ENCODE data around the gene CACHD1.

The CACHD1 gene

DNA sequence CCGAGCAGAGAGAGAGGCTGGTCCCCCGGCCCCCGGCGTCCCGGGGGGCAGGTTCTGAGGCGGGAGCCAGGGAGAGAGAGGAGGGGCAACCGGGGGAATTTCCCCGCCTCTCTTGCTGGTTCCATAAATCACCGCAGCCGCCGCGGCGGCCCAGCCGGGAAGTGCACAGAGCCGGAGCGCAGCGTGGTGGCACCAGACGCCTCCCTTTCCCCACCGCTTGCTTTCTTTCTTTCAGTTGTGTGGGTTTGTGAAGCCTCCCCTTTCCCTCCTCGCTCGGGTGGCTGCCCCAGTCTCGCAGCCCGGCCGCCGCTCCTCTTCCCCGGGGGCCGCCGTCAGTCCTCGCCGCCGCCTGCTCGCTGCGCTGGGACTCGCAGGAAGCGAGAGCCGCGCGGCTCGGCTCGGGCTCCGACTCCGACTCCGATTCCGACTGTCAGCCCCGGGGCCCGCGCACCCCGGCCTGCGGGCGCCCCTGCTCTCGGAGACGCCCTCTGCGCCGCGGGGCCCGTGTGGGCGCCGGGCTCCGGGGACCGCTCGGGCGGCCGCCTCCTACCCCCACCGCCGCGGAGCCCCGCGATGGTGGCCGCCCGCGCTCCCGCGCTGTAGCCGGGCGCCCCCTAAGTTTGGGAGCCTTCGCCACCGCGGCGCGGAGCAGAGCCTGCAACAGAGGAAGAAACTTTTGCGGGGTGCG lies at the start of gene CACHD1:
Gene CACHD1, plus strand, starts transcription at position 153 of the 688 bp plus-strand sequence. CDS start 616 bp downstream, outside the sequence.
- DNase-seq (ENCODE audit: low spot score): peak; percentile 83

DNA sequence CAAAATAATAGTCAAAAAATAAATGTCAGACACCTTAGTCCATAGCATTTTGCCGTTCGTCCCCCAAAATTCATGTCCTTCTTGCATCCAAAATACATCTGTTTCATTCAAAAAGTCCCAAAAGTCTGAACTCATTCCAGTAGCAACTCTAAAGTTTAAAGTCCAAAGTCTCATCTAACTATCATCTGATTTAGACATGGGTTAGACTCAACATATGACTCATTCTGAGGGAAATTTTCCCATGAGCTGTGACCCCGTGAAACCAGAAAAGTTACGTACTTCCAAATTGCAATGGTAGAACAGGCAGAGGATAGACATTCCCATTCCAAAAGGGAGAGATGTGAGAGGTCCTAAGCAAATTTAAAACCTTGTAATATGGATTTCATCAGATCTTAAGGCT lies 48.6 kb upstream of the CACHD1 start:
- DNase-seq (ENCODE audit: low spot score): no peak

DNA sequence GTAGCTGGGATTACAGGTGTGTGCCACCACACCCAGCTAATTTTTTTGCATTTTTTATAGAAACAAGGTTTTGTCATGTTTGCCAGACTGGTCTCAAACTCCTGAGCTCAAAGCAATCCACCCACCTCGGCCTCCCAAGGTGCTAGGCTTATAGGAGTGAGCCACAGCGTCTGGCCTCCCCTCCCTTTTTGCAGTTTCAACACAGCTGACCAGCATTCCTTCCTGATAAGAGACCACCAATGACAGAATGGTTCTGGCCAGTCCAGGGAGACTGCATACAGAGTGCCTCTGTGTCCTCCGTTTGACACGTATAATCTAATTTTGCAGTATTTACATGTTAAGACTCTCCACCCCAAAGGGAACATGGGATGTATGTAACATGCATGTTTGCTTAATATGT lies 46.4 kb upstream of the CACHD1 start:
- no peak for DNase-seq (ENCODE audit: low spot score)

DNA sequence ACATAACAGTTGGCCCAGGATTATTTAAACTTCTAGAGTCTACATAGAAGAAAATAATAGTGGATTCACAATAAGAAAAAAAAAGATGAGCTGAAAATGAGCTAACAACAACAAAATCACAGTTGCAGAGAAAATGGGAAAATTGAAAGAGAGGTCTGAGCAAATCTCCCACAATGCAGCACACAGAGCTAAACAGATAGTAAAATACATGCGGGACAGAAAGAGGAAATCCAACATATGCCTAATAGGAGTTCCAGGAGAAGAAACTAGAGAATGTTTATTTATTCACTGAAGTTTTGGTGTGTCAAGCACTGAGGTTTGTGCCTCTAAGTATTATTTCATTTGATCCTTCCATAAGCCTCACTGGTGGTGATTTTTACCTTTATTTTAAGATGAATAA lies 45.5 kb upstream of the CACHD1 start:
- no peak for DNase-seq (ENCODE audit: low spot score)

DNA sequence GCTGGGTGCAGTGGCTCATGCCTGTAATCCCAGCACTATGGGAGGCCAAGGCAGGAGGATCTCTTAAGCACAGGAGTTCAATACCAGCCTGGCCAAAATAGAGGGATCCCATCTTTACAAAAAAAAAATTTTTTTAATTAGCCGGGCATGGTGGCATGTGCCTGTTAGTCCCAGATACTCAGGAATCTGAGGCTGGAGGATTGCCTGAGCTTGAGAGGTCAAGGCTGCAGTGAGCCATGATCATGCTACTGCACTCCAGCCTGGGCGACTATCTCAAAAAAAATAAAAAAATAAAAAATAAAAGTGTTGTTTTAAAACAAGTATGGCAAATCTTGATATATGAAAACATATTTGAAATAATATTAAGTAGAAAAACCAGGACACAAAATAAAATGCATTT lies 44.4 kb upstream of the CACHD1 start:
- DNase-seq (ENCODE audit: low spot score): no peak

DNA sequence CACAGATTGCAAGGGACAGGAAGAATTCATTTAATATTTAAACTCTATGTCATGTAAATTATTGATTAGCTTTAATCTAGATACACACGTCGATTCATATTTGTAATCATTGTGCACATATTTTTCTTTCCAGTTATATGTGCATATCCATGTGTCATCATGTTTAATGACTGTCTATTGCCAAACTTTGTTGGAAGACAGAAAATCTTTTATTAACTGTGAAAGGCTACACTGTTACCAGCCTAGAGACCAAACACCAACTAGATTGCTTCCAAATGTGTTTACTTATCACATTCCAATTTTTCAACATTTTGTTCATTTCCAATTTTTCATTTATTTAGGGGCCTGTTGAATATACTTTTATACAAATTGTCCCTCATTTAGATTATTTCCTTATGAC lies 43.2 kb upstream of the CACHD1 start:
- no peak for DNase-seq (ENCODE audit: low spot score)

DNA sequence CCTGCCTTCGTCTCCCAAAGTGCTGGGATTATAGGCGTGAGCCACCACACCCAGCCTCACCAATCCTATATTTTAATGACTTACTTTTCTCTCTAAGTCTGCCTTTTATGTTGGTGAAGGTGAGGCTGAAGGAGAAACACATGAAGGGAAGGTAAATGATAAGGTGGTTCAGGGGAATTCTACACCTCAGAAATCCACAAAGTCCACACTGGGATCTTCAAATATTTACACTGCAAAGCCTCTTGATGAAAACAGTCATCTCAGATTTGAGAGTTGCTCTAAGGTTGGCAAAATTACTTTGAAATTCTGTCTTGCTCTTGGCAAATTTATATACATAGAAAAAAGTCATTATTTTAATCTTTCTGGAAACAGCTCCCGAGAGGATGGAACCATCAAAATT lies 42.0 kb upstream of the CACHD1 start:
- no peak for DNase-seq (ENCODE audit: low spot score)

DNA sequence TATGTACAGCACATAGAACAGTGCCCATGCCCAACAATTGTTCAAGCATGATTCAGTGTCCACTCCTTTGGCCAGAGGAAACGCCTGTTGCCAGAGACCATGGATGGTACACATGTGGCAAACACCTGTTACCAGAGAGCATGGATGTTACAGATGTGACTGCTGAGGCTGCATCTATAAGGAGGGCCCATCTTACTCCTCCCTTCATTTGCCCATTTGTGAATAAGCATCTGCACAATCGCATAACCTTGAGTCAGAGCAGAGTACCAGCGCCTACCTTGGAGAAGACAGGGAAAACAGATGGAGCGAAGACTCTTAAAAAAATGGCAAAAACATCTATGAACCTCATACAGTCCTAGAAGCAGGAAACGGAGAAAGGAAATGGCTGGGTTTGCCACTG lies 36.6 kb upstream of the CACHD1 start:
- DNase-seq (ENCODE audit: low spot score): no peak

DNA sequence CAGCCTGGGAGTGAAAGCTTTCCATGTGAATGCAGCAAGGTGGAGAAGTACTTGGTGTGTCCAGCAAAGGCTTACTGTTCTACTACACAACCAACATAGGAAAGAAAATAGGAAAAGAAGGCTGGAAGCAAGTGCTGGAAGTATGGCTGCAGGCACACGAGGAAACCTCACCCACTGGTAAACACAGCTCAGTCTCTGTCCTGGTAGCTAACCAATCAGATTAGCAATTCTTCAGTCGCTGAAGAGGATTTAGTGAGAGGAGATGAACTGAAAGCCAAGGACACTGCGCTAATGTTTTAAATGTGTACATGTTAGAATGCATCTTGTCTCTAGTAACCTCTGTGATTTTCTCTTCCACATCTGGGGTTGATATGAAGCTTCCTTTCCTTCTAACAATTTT lies 36.2 kb upstream of the CACHD1 start:
- no peak for DNase-seq (ENCODE audit: low spot score)

DNA sequence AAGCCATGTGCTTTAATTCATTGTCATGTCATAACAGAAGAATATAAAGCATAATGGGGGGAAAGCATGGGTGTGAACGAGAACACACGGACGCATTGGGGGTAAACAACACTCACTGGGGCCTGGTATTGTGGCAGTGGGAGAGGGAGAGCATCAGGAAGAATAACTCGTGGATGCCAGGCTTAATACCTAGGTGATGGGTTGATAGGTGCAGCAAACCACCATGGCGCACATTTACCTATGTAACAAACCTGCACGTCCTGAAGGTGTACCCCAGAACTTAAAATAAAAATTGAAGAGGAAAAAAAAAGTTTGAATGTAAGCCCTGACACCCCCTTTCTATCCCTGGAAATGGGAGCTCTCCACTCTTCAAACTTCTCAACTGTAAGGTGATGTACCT lies 34.9 kb upstream of the CACHD1 start:
- DNase-seq (ENCODE audit: low spot score): no peak

DNA sequence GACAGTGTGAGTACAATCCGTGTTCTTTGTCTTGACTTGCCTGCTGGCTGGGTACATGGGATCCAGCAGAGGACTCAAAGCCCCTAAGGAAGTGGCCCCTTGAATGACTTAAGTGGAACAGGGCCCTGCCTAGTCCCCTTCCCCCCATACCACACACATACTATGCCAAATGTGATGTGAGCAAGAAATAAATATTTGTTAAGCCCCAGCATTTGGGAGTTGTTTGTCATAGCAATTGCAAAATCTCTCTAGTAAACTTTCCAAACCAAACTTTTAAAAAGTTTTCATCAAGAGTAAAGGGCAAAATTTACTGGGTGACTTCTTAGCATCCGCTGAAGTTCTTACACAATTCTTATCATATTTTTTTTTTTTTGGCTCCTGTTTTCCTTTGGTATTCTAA lies 32.5 kb upstream of the CACHD1 start:
- no peak for DNase-seq (ENCODE audit: low spot score)

DNA sequence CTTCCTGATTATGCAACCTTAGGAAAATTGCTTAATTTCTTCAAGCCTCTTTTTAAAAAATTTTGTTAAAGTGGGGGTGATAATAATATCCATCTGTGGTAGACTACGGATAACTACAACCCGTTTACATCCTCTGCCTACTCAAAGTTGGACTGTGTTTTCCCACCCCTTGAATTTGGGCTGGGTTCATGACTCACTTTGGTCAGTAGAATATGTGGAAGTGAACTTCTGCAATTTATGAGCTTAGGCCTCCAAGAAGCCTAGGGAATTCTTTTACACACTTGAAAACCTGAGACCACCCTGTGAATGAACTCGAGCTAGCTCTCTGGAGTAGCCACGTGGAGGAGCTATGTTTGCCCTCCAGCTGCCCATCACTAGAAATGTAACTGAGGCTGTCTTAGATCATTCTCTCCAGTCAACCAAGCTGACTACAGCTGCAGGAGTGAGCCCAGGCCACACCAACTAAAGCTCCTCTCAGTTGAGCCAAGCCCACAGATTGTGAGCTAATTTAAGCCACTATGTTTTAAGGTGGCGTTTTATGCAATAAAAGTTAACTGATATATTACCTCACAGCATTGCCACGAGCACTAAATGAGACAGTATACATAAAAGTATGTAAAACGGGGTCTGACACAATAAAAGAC lies 29.6 kb upstream of the CACHD1 start:
- DNase-seq (ENCODE audit: low spot score): no peak

DNA sequence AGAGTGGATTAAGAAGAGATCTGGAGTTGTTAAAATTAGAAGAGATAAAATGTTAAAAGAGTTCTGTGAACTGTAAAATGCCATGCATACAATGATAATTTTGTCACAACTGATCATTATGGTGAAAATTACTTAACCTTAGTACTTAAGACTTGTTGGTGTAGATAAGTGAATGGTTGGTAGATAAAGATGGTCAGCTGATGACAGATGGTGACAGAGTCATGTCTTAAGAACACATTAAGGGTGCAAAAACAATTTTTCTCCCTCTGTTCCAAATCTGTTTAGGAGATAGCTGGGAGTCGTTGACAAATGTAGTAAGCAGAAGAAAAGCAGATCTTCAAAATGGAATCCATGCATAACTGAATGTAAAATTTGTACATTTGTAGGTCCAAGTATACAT lies 18.5 kb upstream of the CACHD1 start:
- DNase-seq (ENCODE audit: low spot score): no peak

DNA sequence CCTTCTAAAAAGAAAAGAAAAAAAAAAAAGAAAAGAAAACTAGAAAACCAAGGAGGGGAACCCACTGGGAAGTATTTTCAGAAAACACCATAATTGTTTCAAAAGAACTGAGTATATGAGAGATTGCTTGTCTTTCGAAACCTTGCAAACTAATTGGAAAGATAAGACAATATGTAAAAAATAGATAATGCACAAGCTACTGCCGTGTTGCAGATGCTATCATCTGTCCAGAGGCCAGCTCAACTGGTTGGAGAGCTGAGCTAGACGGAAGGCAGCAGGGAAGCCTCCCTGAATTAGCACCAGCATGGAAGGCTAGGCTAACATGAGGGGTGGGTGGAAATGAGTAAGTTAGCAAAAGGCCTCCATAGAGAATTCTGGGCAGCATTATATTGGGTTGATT lies 16.2 kb upstream of the CACHD1 start:
- no peak for DNase-seq (ENCODE audit: low spot score)

DNA sequence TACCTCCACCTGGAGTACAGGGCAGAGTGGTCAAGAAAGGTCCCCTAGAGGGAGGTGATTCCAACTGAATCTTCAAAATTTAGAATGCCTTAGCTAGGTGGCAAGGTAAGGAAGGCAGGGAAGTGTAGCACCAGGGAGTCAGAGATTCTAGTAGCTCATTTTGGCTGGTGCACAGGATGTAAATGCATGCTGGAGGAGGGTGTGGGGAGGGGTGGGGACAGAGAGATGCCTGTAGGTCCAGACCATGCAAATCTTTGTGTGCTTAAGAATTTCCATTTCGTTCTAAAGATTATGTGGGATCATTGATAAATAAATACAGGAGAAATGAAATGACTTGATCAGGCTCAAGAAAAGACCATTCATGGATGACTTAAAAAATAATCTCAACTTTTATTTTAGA lies 11.0 kb upstream of the CACHD1 start:
- no peak for DNase-seq (ENCODE audit: low spot score)

DNA sequence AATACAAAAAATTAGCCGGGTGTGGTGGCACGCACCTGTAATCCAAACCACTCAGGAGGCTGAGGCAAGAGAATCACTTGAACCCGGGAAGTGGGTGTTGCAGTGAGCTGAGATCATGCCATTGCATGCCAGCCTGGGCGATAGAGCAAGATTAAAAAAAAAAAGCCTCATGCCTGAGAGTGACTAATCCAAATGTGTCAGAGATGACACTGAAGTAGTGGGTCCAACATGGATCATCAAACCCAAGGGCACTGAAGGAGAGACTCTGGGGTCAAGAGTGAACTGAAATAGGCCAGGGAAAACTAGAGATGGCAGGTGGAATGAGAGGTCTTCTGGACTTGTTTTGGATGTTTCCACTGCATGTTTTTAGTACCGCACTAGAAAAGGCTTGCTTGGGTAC lies 10.2 kb upstream of the CACHD1 start:
- no peak for DNase-seq (ENCODE audit: low spot score)

DNA sequence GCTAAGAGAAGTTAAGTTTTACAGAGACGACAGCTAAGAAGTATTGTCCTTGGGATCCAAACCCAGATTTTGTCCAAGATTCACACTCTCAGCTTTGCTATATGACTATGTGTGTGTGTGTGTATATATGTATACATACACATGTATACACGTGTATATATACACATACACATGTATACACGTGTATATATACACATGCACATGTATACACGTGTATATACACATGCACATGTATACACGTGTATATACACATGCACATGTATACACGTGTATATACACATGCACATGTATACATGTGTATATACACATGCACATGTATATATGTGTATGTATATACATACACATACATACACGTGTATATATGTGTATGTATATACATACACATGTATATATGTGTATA lies 3.9 kb upstream of the CACHD1 start:
- no peak for DNase-seq (ENCODE audit: low spot score)

DNA sequence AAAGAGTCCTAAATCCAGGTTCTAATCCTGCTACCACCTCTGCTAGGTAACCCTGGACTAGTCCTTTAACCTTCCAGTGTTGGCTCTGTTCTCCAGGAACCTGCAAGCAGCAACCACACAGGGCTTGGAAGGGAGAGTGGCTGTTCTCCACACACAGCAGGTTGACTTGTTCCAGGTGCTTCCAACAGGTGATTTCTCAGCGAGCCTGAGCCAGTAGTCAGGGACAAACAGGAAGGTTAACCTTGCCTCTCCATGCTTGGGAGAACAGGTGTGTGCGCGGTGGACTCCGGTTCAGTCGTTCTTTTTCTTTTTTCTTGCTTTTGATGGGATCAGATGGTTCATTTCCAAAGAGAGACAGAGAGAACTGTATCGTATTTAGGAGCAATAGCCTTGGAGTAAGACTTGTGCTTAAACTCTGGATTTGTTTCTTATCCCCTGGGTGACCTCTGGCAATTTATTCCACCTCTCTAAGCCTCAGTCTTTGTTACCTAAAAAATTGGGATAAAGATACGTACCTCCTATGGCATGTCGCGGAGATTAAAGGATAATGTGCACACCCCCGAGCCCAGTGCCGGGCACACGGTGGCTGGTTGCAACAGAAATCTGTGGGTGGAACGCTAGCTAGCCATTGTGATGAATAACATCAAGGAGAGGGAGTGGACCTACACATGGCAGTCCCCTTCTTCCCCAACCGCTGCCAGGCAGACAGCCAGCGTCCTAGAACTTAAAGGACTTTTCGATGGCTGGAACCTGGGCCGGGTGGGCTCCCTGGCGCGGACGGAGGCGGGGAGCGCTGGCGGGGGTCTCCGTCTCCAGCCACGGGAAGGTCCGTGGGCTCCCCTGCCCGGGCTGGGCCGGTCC lies 583 bp upstream of the CACHD1 start:
- DNase-seq (ENCODE audit: low spot score): peak; percentile 26

DNA sequence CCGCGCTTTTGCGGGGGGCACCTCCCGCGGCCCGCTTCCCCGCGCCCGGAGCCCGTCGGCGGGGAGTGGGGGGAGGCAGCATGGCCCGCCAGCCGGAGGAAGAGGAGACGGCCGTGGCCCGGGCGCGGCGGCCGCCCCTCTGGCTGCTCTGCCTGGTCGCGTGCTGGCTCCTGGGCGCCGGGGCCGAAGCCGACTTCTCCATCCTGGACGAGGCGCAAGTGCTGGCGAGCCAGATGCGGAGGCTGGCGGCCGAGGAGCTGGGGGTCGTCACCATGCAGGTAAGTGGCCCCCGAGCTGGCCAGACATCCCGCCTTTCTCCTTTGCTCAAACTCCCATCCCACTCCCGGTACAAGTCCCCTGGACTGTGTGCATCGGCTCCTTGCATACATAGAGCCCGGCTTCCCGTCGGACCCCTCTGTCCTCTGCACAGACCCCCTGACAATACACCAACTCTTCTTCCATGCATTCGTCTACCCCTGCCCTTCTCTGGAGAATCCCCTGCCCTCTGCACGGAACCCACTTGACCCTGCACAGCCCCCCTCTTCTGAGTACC lies 812 bp downstream of the CACHD1 start:
- DNase-seq (ENCODE audit: low spot score): peak; percentile 50

DNA sequence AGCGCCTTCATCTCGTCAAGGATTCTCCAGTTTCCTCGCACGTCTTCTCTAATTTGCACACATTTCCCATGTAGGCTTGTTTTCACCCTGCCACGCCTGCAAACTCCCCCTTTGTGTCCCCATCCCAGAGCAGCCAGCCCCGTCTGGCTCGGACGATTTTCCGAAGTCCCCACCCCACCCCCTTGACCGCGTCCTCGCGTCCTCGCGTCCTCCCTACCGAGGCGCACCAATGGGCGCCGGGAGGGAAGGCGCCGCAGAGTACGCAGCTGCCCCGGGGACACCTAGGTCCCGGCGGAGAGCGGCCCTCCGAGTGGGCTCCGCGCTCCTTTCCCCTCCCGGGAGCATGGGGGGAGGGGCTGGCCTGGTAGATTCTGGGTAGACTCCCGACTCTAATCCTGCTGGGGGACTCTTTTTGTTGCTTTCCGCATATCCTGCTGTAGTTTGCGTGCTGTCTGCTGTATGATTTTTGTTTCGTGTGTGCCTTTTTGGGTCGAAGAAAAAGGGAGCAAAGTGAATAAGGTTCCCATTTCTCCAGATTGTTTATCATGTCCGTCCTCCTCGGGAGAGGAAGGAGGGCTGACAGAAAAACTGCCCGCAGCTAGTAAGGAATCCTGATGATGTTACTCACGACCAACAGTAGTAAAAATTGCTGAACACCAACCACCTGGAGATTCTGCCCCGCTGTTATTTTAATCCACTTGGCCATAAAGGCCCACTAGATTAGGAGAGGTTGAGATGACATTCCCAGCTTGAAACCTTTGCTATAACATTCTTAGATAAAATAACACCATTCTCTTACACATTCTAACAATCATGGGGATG lies 1.5 kb downstream of the CACHD1 start:
- peak; percentile 54 for DNase-seq (ENCODE audit: low spot score)

DNA sequence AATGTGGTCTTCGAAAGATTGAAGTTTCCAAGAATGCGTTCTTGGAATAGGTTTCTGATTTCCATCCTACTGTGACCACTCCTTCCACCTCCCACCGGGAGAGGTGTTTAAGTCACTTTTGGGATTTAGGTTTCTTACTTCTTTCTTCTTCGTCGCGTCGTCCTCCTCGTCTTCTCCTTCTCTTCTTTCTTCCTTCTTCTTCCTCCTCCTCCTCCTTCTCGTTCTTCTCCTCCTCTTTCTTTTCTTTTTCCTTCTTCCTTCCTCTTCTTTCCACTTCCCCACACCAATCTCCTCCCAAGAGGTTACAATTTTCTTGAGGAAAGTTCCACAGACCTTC lies 2.1 kb downstream of the CACHD1 start:
- no peak for DNase-seq (ENCODE audit: low spot score)

DNA sequence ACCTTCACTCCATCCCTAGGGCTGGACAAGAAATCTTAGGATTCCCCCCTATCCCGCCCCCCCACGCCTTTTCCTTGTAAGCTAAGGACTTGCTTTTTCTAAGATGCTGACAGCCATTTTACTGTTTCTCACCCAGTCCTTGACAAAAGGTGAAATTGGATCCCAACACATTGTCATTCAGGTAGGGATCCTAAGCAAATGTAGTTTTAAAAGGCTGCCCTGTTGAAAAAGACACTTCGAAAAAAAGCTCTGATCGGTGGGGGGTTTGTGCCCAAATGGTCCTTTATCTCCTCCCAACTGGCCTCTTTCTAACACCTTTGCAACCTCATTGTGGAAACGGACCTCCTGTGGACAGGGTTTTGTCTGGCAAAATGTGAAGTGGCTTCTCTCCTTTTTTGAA lies 2.9 kb downstream of the CACHD1 start:
- no peak for DNase-seq (ENCODE audit: low spot score)

All from hepatic stellate cell (primary cell).